MCF 10A (cell line): Measurements from ENCODE around the gene GOLGA6L26. TPM values are rescaled to one million over a fixed set of nuclear protein-coding genes. Genes with fewer than 3 reads are reported as not detected.
A peak's percentile ranks its signal among the peaks of the same experiment; 100 is the strongest.
"Not testable (repeated sequence)": the region's sequence is repeated elsewhere in the genome, so short reads cannot be mapped to it uniquely, and the experiment has no call there.

Experiments
- BruUV-seq: library from RNA; stranded (reverse); fragments of 400-500 nt; replicated peaks from 2 replicates; lab custom pipeline; 2021; lab: Mats Ljungman, UMichigan
- CTCF ChIA-PET: fragments of 300-600 bp; sonication (Branson Sonifier 250); formaldehyde crosslinking; extraction: SDS; loops from one replicate; lab custom pipeline; 2021; ENCODE audit warnings: antibody characterized with exemption, inconsistent platforms; lab: Yijun Ruan, JAX
- POLR2A ChIA-PET: fragments of 300-600, 350-650 bp; sonication (Branson Sonifier 250); formaldehyde crosslinking; extraction: SDS; loops from one replicate; lab custom pipeline; 2020; ENCODE audit warnings: antibody characterized with exemption, inconsistent platforms; lab: Yijun Ruan, JAX
- DNase-seq: peaks from one replicate; pipeline ENCODE4 v3.0.0-alpha.2; 2018; ENCODE audit not compliant: unreplicated experiment
- H3K27ac Mint-ChIP-seq: one replicate; pipeline ENCODE4 v1.8.0; 2022; ENCODE audit warnings: mild to moderate bottlenecking, low read depth, mixed read lengths; ENCODE audit not compliant: unreplicated experiment
- H3K27me3 Mint-ChIP-seq: one replicate; pipeline ENCODE4 v1.8.0; 2022; ENCODE audit warnings: mixed read lengths; ENCODE audit not compliant: insufficient read depth, unreplicated experiment
- H3K36me3 Mint-ChIP-seq: one replicate; pipeline ENCODE4 v1.8.0; 2022; ENCODE audit warnings: mild to moderate bottlenecking, moderate library complexity, mixed read lengths; ENCODE audit not compliant: insufficient read depth, unreplicated experiment
- H3K4me1 Mint-ChIP-seq: one replicate; pipeline ENCODE4 v1.8.0; 2022; ENCODE audit warnings: mixed read lengths; ENCODE audit not compliant: insufficient read depth, unreplicated experiment
- H3K4me3 Mint-ChIP-seq: one replicate; pipeline ENCODE4 v1.8.0; 2022; ENCODE audit warnings: mild to moderate bottlenecking, moderate library complexity, mixed read lengths; ENCODE audit not compliant: unreplicated experiment
- H3K9me3 Mint-ChIP-seq: one replicate; pipeline ENCODE4 v1.8.0; 2022; ENCODE audit warnings: mixed read lengths; ENCODE audit not compliant: unreplicated experiment
- intact Hi-C: fragments of 100-400 bp; cut with micrococcal nuclease; formaldehyde crosslinking; loops from 2 replicates; pipeline ENCODE4 v1.14.1; 2022
- total RNA-seq: library from RNA; stranded (reverse); gene quantifications from 2 replicates; pipeline ENCODE4 v1.2.3, GENCODE V29; 2022

The GOLGA6L26 gene
- total RNA-seq, 1 experiment from 2014 or later, result not detected

DNA sequence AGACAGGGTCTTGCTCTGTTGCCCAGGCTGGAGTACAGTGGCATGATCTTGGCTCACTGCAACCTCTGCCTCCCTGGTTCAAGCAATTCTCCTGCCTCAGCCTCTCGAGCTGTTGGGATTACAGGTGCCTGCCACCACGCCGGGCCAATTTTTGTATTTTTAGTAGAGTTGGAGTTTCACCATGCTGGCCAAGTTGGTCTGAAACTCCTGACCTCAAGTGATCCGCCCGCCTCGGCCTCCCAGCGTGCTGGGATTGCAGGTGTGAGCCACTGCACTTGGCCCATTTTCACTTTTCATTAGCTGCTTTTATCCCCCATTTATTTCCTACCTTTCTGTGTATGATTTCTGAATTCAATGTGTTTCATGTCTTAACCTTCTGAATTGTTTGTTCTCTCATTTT, 28.1 kb downstream of the GOLGA6L26 start:
- intact Hi-C loops, H3K9me3 Mint-ChIP-seq, H3K4me1 Mint-ChIP-seq, H3K27me3 Mint-ChIP-seq, POLR2A ChIA-PET, DNase-seq, BruUV-seq: not testable (repeated sequence)
- CTCF ChIA-PET, result interaction anchor here (0.5 kb wide), 1 partner anchor 1544 kb away, joined by 3 read pairs; no protein-coding TSS in a partner anchor
- H3K4me3 Mint-ChIP-seq, result peak overlapping the region; percentile 45
- peaks cover 42% of the 10 kb centered on the region for H3K36me3 Mint-ChIP-seq
- peak overlapping the region; percentile 51 for H3K27ac Mint-ChIP-seq

GRCh38 chr15:23304805-23305204, 29.2 kb downstream of the GOLGA6L26 start:
- H3K9me3 Mint-ChIP-seq, BruUV-seq, DNase-seq, H3K4me1 Mint-ChIP-seq, intact Hi-C loops, H3K27me3 Mint-ChIP-seq: not testable (repeated sequence)
- peaks cover 30% of the 10 kb centered on the region for H3K36me3 Mint-ChIP-seq
- ChIA-PET CTCF (interaction anchor here (0.6 to 0.9 kb wide), 4 partner anchors 165 to 321 kb away, joined by 3 to 4 read pairs (median 3); no protein-coding TSS in a partner anchor), POLR2A (interaction anchor here (0.7 to 1.4 kb wide), 2 partner anchors 229 to 266 kb away, joined by 4 to 6 read pairs; partner anchors contain the start of gene TUBGCP5)
- H3K27ac Mint-ChIP-seq, result peak overlapping the region; percentile 63
- H3K4me3 Mint-ChIP-seq, result peak overlapping the region; percentile 85

GRCh38 chr15:23304267-23304666, 29.7 kb downstream of the GOLGA6L26 start:
- H3K9me3 Mint-ChIP-seq, H3K27me3 Mint-ChIP-seq, H3K4me1 Mint-ChIP-seq, intact Hi-C loops, DNase-seq, BruUV-seq: not testable (repeated sequence)
- CTCF ChIA-PET, result interaction anchor here (0.6 kb wide), 1 partner anchor 321 kb away, joined by 3 read pairs; no protein-coding TSS in a partner anchor
- POLR2A ChIA-PET, result interaction anchor here (1.4 kb wide), 1 partner anchor 265 kb away, joined by 6 read pairs; the partner anchor contains the start of gene TUBGCP5
- Mint-ChIP-seq H3K27ac (peak overlapping the region; percentile 63), H3K4me3 (peak overlapping the region; percentile 85), H3K36me3 (peaks cover 25% of the 10 kb centered on the region)

- H3K4me1 Mint-ChIP-seq, BruUV-seq, intact Hi-C loops, CTCF ChIA-PET, H3K9me3 Mint-ChIP-seq, H3K27me3 Mint-ChIP-seq: not testable (repeated sequence)
- peak; percentile 39 for DNase-seq
- Mint-ChIP-seq H3K4me3 (peak overlapping the region; percentile 85), H3K27ac (peak overlapping the region; percentile 63), H3K36me3 (peaks cover 21% of the 10 kb centered on the region)
- POLR2A ChIA-PET, result interaction anchor here (1.4 kb wide), 1 partner anchor 264 kb away, joined by 6 read pairs; the partner anchor contains the start of gene TUBGCP5
Measured at GRCh38 chr15:23303654-23304053, 30.3 kb downstream of the GOLGA6L26 start.

GRCh38 chr15:23303246-23303645, 30.8 kb downstream of the GOLGA6L26 start:
- peaks cover 20% of the 10 kb centered on the region for H3K36me3 Mint-ChIP-seq
- intact Hi-C loops, H3K27me3 Mint-ChIP-seq, POLR2A ChIA-PET, DNase-seq, H3K4me1 Mint-ChIP-seq, CTCF ChIA-PET, H3K4me3 Mint-ChIP-seq, H3K27ac Mint-ChIP-seq, H3K9me3 Mint-ChIP-seq: not testable (repeated sequence)
- BruUV-seq, result TSS peak; percentile 88

Other genes with a start within 250 kb of the GOLGA6L26 start
- gene GOLGA6L1, start 197.4 kb downstream of the GOLGA6L26 start, total RNA-seq, result not detected in 2 replicates
- gene GOLGA8S, start 20.6 kb upstream of the GOLGA6L26 start, total RNA-seq, result 0.16 and 0.17 TPM in 2 replicates
- gene GOLGA6L2, start 113.0 kb upstream of the GOLGA6L26 start, total RNA-seq, result not detected in 2 replicates
- gene MKRN3, start 231.5 kb upstream of the GOLGA6L26 start, total RNA-seq, result not detected in 2 replicates